ENCODE measurements around the gene GORASP2. TPM values are rescaled to one million over a fixed set of nuclear protein-coding genes. Genes with fewer than 3 reads are reported as not detected.
"Not testable (repeated sequence)": the region's sequence is repeated elsewhere in the genome, so short reads cannot be mapped to it uniquely, and the experiment has no call there.

The GORASP2 gene
- total RNA-seq, 1 donor from 2014 or later, result 77.7 TPM

DNA sequence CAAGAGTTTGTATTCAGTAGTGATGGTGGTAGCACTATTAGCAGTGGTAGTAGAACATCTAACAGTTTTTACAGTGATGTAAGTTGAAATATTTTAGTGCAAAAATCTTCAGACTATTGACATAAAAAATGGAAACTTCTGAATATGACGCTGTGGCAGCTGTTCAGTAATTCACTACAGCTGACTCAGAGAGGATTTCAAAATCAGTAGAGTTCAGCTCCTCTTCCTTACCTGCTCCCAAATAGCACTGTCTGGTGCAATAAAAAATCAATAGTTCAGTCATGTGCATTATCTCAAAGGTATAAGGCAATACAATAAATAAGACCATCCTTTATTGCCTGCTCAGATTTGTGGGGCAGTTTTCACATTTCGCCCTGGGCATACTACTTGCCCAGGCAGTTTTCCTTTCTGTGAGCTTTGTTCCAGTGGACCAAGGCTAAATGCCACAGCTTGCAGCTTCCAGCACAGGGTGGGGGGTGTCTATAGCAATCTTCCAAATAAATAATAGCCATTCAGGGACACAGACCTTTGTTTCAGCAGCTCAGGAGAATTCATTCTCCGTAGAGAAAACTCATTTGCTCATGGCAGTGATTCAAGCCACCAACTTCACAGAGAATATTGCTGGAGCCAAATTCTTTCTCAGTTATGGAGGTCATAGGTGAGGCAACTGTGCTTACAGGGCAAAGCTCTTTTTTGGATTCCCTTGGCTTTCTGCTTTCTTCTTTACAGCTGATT, 33.9 kb upstream of the GORASP2 start:
- TF ChIP-seq, protein P1, sequence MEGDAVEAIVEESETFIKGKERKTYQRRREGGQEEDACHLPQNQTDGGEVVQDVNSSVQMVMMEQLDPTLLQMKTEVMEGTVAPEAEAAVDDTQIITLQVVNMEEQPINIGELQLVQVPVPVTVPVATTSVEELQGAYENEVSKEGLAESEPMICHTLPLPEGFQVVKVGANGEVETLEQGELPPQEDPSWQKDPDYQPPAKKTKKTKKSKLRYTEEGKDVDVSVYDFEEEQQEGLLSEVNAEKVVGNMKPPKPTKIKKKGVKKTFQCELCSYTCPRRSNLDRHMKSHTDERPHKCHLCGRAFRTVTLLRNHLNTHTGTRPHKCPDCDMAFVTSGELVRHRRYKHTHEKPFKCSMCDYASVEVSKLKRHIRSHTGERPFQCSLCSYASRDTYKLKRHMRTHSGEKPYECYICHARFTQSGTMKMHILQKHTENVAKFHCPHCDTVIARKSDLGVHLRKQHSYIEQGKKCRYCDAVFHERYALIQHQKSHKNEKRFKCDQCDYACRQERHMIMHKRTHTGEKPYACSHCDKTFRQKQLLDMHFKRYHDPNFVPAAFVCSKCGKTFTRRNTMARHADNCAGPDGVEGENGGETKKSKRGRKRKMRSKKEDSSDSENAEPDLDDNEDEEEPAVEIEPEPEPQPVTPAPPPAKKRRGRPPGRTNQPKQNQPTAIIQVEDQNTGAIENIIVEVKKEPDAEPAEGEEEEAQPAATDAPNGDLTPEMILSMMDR (conservative IDR thresholded peaks at IDR 0.05), result no peak
- Mint-ChIP-seq H3K9me3 (no peaks in the 10 kb centered on the region), H3K36me3 (no peaks in the 10 kb centered on the region), H3K4me1 (ENCODE audit: unreplicated experiment) (peaks cover 17% of the 10 kb centered on the region), H3K27ac (no peak overlapping the region), H3K4me3 (no peak overlapping the region), H3K27me3 (peaks cover 3% of the 10 kb centered on the region)
- DNase-seq (ENCODE audit: extremely low spot score, unreplicated experiment), result no peak

DNA sequence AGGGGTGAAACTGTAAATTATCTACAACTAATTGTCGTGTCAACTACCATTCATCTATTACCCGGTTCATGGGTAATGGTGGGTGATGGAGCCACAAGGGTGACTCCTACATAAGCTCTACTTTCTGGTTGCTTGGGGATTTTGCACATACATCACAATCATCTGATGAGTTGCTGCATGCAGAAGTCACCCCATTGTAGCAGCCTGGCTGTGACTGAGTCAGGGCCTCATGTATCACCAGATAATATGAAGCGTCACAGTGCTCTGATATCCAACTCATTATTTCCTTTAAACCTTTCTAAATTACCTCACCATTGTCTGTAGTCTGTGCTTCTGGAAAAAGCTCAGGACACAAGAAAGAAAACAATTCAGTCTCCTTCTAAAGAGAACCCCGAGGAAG, 32.4 kb upstream of the GORASP2 start:
- Mint-ChIP-seq H3K4me1 (ENCODE audit: unreplicated experiment) (peaks cover 17% of the 10 kb centered on the region), H3K4me3 (no peak overlapping the region)
- TF ChIP-seq, protein P1 (conservative IDR thresholded peaks at IDR 0.05), result no peak

DNA sequence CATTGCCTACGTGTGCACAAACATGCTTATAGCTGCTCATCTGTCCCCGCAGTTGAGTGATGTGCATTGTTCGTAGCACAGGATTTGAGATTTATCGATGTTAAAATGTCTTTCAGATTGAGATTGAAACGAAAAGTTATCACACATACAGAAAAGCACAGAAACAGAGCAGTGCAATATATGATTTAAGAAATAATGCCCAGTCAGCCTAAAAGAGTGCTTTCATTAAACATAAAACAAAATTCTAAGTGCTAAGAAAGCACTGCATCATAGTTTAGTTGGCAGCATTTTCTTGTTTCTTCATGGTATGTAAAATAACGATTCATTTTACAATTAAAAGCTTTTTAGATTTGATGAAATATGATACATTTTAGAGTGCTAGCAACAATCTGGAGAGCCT, 31.9 kb upstream of the GORASP2 start:
- Mint-ChIP-seq H3K4me1 (ENCODE audit: unreplicated experiment) (peaks cover 17% of the 10 kb centered on the region), H3K4me3 (no peak overlapping the region), H3K27ac (no peak overlapping the region), H3K27me3 (peaks cover 3% of the 10 kb centered on the region), H3K36me3 (no peaks in the 10 kb centered on the region), H3K9me3 (no peaks in the 10 kb centered on the region)
- TF ChIP-seq, protein P1 (conservative IDR thresholded peaks at IDR 0.05), result no peak
- no peak for DNase-seq (ENCODE audit: extremely low spot score, unreplicated experiment)

More for the DNA sequence above, 32.4 kb upstream of the GORASP2 start:
- no peaks in the 10 kb centered on the region for H3K9me3 Mint-ChIP-seq
- no peak overlapping the region for H3K27ac Mint-ChIP-seq
- peaks cover 3% of the 10 kb centered on the region for H3K27me3 Mint-ChIP-seq
- no peaks in the 10 kb centered on the region for H3K36me3 Mint-ChIP-seq
- no peak for DNase-seq (ENCODE audit: extremely low spot score, unreplicated experiment)

DNA sequence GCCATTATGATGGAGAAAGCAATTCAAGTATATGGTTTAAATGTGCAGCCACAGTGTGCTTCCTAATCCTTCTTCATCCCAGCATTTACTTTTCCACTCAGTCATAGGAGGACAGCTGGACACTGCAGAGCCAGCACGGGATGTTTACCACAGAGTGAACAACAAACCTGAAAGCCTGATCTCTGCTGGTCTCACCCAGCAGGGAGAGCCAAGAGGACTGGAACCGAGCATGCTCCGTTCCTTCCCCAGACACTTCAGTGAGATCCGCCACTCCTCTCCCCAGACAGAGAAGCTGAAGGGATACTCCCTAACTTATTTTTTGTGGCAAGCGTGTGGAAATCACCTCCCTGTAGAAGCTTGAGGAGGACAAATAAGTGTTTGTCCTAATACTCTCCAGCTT, 23.2 kb upstream of the GORASP2 start:
- no peak for DNase-seq (ENCODE audit: extremely low spot score, unreplicated experiment)
- H3K27ac Mint-ChIP-seq, result no peak overlapping the region
- TF ChIP-seq, protein P1 (conservative IDR thresholded peaks at IDR 0.05), result no peak
- H3K4me1 Mint-ChIP-seq (ENCODE audit: unreplicated experiment), result no peaks in the 10 kb centered on the region
- H3K27me3 Mint-ChIP-seq, result peaks cover 8% of the 10 kb centered on the region
- no peak overlapping the region for H3K4me3 Mint-ChIP-seq
- H3K9me3 Mint-ChIP-seq, result peaks cover 4% of the 10 kb centered on the region
- H3K36me3 Mint-ChIP-seq, result no peaks in the 10 kb centered on the region

DNA sequence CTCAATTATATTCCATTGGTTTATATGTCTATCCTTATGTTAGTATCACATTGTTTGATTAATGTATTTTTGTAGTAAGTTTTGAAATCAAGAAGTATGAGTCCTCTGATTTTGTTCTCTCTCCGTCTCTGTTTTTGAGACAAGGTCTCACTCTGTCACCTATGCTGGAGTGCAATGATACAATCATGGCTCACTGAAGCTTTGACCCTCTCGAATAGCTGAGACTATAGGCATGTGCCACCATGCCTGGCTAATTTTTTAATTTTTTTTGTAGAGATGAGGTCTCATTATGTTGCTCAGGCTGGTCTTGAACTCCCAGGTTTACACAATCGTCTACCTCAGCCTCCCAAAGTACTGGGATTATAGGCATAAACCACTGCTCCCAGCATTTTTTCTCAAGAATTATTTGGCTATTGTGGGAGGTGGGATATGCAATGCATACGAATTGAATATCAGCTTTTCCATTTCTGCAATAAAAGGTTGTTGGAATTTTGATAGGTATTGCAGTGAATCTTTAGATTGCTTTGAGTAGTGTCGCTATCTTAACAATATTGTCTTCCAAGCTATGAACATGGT, 17.7 kb upstream of the GORASP2 start:
- no peak overlapping the region for H3K4me3 Mint-ChIP-seq
- DNase-seq (ENCODE audit: extremely low spot score, unreplicated experiment), result no peak
- peaks cover 12% of the 10 kb centered on the region for H3K9me3 Mint-ChIP-seq
- TF ChIP-seq, protein P1 (conservative IDR thresholded peaks at IDR 0.05), result no peak
- no peaks in the 10 kb centered on the region for H3K4me1 Mint-ChIP-seq (ENCODE audit: unreplicated experiment)
- H3K27ac Mint-ChIP-seq, result no peak overlapping the region
- H3K27me3 Mint-ChIP-seq, result peaks cover 3% of the 10 kb centered on the region
- peaks cover 4% of the 10 kb centered on the region for H3K36me3 Mint-ChIP-seq

DNA sequence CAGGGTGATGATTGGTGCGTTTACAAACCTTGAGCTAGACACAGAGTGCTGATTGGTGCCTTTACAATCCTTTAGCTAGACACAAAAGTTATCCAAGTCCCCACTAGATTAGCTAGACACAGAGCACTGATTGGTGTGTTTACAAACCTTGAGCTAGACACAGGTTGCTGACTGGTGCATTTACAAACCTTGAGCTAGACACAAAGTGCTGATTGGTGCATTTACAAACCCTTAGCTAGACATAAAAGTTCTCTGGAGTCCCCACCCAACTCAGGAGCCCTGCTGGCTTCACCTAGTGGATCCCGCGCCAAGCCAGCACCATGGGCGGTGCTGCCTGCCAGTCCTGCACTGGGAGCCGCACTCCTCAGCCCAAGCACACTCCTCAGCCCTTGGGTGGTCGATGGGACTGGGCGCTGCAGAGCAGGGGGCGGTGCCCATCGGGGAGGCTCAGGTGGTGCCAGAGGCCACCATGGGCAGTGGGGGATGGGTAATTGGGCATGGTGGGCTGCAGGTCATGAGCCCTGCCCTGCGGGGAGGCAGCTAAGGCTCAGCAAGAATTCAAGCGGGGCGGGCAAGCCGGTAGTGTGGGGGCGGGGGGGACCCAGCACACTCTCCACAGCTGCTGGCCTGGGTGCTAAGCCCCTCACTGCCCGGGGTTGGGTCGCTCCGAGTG, 13.9 kb upstream of the GORASP2 start:
- not testable (repeated sequence) for H3K4me1 Mint-ChIP-seq (ENCODE audit: unreplicated experiment); H3K36me3 Mint-ChIP-seq; DNase-seq (ENCODE audit: extremely low spot score, unreplicated experiment); H3K4me3 Mint-ChIP-seq; H3K27me3 Mint-ChIP-seq; H3K27ac Mint-ChIP-seq
- peaks cover 16% of the 10 kb centered on the region for H3K9me3 Mint-ChIP-seq

Data from type B pancreatic cell (in vitro differentiated cells).